ENCODE measurements around the gene GNAQ. TPM values are rescaled to one million over a fixed set of nuclear protein-coding genes. Genes with fewer than 3 reads are reported as not detected.

GNAQ gene
- total and polyA plus RNA-seq, 2 donors from 2014 or later: 16.2 to 83.4 TPM

DNA sequence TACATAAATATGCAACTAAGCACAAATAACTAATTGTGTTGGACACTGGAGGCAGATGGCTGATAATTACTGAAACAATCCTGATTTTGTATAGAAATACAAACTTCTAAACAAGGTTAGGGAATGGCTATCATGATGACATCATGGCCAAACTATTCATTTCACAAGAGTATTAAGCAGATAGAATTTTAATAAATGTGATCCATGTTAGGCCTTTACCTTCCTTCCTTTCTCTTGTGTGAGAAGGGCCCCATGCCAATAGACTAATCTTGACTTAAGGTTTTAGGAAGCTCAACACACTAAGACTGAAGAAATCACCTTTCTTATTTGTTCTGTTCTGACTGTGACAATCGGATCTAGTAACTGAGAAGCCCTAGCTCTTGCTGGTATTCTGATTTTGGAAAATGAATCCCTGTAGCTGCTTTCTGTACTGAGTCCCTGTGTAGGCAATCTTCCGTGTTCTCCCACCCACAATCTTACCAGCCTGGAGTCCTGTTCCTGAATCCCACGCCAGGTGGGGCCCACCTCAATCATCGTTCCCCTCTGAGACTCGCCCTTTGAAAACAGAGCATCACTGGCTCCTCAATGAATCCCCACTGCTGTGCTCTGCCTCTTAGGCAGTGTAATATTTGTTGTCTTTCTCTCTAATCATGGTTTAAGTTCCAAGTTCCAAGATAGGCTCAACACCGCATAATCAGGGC lies 214.8 kb downstream of the GNAQ start:
- Histone ChIP-seq H3K4me1 (ENCODE audit: control insufficient read depth in 2 of 3, insufficient read depth in 2 of 3, low read depth in 1 of 3, low read length in 3 of 3) (peaks cover 0 to 5% (median 0%) of the 10 kb centered on the region in 3 donors), H3K4me3 (ENCODE audit: low read length in 3 of 3) (no peak overlapping the region), H3K27ac (ENCODE audit: low read depth in 2 of 2, low read length in 2 of 2) (no peak overlapping the region), H3K9ac (ENCODE audit: low read length in 3 of 3) (no peak overlapping the region), H3K9me3 (ENCODE audit: control insufficient read depth in 2 of 3, insufficient read depth in 1 of 3, low read length in 3 of 3) (no peaks in the 10 kb centered on the region), H3K27me3 (ENCODE audit: control insufficient read depth, insufficient read depth, low read length) (no peaks in the 10 kb centered on the region), H3K36me3 (ENCODE audit: control insufficient read depth in 2 of 3, insufficient read depth in 3 of 3, low read length in 3 of 3) (peaks cover 0 to 3% (median 0%) of the 10 kb centered on the region in 3 donors)
- intact Hi-C loops (cut with DNase I): no loop called here
- FAIRE-seq: no peak
- no peak for DNase-seq
- TF ChIP-seq, protein P1, sequence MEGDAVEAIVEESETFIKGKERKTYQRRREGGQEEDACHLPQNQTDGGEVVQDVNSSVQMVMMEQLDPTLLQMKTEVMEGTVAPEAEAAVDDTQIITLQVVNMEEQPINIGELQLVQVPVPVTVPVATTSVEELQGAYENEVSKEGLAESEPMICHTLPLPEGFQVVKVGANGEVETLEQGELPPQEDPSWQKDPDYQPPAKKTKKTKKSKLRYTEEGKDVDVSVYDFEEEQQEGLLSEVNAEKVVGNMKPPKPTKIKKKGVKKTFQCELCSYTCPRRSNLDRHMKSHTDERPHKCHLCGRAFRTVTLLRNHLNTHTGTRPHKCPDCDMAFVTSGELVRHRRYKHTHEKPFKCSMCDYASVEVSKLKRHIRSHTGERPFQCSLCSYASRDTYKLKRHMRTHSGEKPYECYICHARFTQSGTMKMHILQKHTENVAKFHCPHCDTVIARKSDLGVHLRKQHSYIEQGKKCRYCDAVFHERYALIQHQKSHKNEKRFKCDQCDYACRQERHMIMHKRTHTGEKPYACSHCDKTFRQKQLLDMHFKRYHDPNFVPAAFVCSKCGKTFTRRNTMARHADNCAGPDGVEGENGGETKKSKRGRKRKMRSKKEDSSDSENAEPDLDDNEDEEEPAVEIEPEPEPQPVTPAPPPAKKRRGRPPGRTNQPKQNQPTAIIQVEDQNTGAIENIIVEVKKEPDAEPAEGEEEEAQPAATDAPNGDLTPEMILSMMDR (IDR thresholded peaks at IDR 0.05; ENCODE audit: borderline replicate concordance, extremely low read depth, insufficient read depth): no peak

DNA sequence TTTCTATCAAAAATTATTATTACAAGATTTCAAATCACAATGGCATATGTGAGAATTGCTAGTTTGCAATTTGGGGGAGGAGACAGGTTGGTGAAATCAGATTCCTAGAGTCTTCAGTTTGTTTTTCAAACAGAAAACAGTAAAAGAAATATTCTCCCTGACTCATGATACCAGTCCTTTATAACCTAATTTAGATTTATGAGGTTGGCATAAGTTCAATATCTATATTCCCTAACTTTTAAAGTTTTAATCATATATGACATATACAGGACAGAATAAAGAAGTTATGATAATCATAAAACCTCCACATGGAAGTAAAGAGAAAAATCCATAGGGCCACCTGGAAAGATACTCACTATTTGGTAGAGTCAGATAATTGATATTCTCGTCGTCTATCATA lies 216.4 kb downstream of the GNAQ start:
- FAIRE-seq: no peak
- DNase-seq: no peak

DNA sequence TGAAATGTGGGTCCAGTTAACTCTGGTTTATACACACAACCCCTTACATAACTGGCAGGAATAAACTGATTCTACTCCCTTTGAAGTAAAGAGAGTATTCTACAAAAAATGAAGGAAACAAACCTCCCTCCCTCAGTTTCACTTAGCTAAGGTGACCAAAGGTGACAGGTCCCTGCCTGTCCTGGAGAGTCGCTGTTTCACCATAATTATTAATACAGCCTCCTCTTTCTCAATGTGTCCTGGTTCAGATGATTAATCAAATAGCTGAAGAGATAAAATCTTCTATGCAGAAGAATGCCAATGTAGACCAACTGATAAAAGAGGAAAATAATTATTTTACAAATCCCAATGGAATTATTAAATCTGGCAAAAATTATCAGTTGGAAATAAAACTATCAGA lies 219.8 kb downstream of the GNAQ start:
- Histone ChIP-seq H3K4me3 (ENCODE audit: low read length in 3 of 3) (no peak overlapping the region), H3K4me1 (ENCODE audit: control insufficient read depth in 2 of 3, insufficient read depth in 2 of 3, low read depth in 1 of 3, low read length in 3 of 3) (no peaks in the 10 kb centered on the region), H3K27ac (ENCODE audit: low read depth in 2 of 2, low read length in 2 of 2) (no peak overlapping the region), H3K27me3 (ENCODE audit: control insufficient read depth, insufficient read depth, low read length) (no peaks in the 10 kb centered on the region), H3K36me3 (ENCODE audit: control insufficient read depth in 2 of 3, insufficient read depth in 3 of 3, low read length in 3 of 3) (peaks cover 0 to 6% (median 3%) of the 10 kb centered on the region in 3 donors), H3K9ac (ENCODE audit: low read length in 3 of 3) (no peak overlapping the region), H3K9me3 (ENCODE audit: control insufficient read depth in 2 of 3, insufficient read depth in 1 of 3, low read length in 3 of 3) (no peaks in the 10 kb centered on the region)
- DNase-seq: no peak
- FAIRE-seq: no peak
- intact Hi-C loops (cut with DNase I): no loop called here
- TF ChIP-seq, protein P1 (IDR thresholded peaks at IDR 0.05; ENCODE audit: borderline replicate concordance, extremely low read depth, insufficient read depth): no peak

More for the DNA sequence above, 216.4 kb downstream of the GNAQ start:
- peaks cover 0 to 5% (median 0%) of the 10 kb centered on the region in 3 donors for H3K4me1 ChIP-seq (ENCODE audit: control insufficient read depth in 2 of 3, insufficient read depth in 2 of 3, low read depth in 1 of 3, low read length in 3 of 3)
- no peak overlapping the region for H3K27ac ChIP-seq (ENCODE audit: low read depth in 2 of 2, low read length in 2 of 2)
- TF ChIP-seq, protein P1 (IDR thresholded peaks at IDR 0.05; ENCODE audit: borderline replicate concordance, extremely low read depth, insufficient read depth): no peak
- intact Hi-C loops (cut with DNase I): no loop called here
- H3K27me3 ChIP-seq (ENCODE audit: control insufficient read depth, insufficient read depth, low read length): no peaks in the 10 kb centered on the region
- no peak overlapping the region for H3K4me3 ChIP-seq (ENCODE audit: low read length in 3 of 3)
- H3K36me3 ChIP-seq (ENCODE audit: control insufficient read depth in 2 of 3, insufficient read depth in 3 of 3, low read length in 3 of 3): peaks cover 0 to 6% (median 3%) of the 10 kb centered on the region in 3 donors
- no peaks in the 10 kb centered on the region for H3K9me3 ChIP-seq (ENCODE audit: control insufficient read depth in 2 of 3, insufficient read depth in 1 of 3, low read length in 3 of 3)
- no peak overlapping the region for H3K9ac ChIP-seq (ENCODE audit: low read length in 3 of 3)
